ENCODE measurements around the gene CETN1.

Gene CETN1

GRCh38 chr18:627231-627630 is 47.1 kb downstream of the CETN1 start:
- DNase-seq: no peak

- peak; percentile 49 for DNase-seq
Observed at GRCh38 chr18:629269-630150, 49.3 kb downstream of the CETN1 start.

GRCh38 chr18:631560-631959 is 51.4 kb downstream of the CETN1 start:
- no peak for DNase-seq

Data from hematopoietic multipotent progenitor cell treated with erythropoietin and hydrocortisone succinate and interleukin-3 and kit ligand, for 6 days (in vitro differentiated cells).